OCI-LY1 (cell line): ENCODE measurements around the gene EEIG1.

Source experiments
- CTCF ChIP-seq: fragments of 200-600 bp; sonication (generic), shearing (Covaris generic); IDR thresholded peaks from 2 replicates; pipeline ENCODE4 v1.5.1; 2017; ENCODE audit warnings: mild to moderate bottlenecking, antibody characterized with exemption, low read length, moderate library complexity, mixed read lengths
- EZH2 ChIP-seq: fragments of 200-600 bp; sonication (generic), shearing (Covaris generic); IDR thresholded peaks from 2 replicates; pipeline ENCODE4 v1.8.0; 2017; ENCODE audit warnings: borderline replicate concordance, mixed run types, mild to moderate bottlenecking, antibody characterized with exemption, low read length, moderate library complexity, mixed read lengths

DNA sequence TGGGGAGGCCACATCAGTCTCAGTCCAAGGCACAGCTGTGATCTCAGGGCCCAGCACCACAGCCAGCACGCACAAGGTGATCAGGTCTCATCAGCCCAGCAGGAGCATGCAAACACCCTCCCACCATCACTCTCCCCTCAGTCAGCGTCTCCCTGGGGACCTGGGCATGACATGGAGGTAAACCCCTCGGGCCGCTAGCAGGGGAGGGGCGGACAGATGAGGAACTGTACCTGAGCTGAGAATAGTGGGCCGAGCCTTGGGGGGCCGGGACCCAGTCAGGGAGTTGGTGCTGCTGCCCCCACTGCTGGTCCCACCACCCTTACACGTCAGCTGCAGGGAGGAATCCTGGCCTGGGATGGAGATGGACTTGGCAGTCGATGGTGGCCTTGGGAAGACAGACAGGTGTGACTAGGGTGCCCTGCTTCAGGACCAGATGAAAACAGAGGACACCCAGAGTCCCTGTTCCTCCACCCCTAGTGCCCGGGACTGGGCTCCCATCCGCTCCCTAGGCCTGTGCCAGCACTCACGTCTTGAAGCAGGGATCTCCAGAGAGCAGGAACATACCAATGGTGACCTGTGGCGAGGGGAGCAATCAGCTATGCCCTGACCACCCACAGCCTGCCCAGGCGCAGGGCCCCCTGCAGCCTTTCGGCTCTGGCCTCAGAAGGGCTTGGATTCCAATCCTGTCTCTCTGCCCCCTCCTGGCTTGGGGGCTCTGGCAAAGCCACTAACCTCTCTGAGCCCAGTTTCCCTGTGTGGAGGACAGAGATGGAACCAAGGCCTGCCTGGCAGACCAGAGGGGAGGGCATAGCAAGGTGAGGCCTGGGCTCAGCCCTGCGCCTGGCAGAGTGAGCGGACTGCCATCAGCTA lies 32.7 kb downstream of the EEIG1 start:
- no peak for TF ChIP-seq CTCF
- no peak for TF ChIP-seq EZH2
